Measurements from ENCODE around the gene GCK.

Gene GCK

DNA sequence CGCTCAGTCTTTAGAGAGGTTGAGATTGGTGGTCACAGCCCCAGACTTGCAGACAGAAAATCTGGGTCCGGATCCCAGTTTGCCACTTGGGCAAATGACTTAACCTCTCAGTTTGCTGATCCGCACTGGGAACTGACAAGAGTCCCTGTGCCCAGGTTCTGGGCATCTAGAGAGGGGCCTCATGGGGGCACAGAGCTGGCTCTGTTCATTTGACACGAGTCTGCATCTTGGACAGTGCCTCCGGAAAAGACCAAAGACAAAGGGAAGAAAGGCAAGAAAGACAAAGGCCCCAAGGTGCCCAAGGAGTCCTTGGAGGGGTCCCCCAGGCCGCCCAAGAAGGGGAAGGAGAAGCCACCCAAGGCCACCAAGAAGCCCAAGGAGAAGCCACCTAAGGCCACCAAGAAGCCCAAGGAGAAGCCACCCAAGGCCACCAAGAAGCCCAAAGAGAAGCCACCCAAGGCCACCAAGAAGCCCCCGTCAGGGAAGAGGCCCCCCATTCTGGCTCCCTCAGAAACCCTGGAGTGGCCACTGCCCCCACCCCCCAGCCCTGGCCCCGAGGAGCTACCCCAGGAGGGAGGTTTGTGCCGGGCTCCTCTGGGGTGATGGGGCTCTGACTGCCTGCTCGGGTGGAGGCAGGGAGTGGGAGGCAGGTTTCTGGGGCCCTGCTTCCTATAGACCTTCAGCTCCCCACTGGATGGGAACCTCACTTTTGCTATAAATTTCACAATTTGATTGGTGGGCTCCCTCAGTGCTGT lies 82.8 kb downstream of the GCK start:
- Histone ChIP-seq H3K4me2 (ENCODE audit: low read length) (no peak overlapping the region), H4K8ac (ENCODE audit: low read depth, low read length) (no peak overlapping the region), H3K9ac (ENCODE audit: low read length) (no peak overlapping the region), H3K23ac (ENCODE audit: low read length) (no peak overlapping the region), H2BK120ac (ENCODE audit: insufficient read depth, low read length, poor library complexity) (no peak overlapping the region), H3K18ac (ENCODE audit: low read length) (no peak overlapping the region), H2AK5ac (ENCODE audit: low read length) (no peak overlapping the region), H4K12ac (ENCODE audit: low read depth, low read length) (no peak overlapping the region), H2AFZ (ENCODE audit: insufficient read depth, low read length, poor library complexity) (no peak overlapping the region), H3K27me3 (ENCODE audit: insufficient read depth, low read length) (peaks cover 4% of the 10 kb centered on the region), H4K91ac (ENCODE audit: low read depth, low read length) (no peak overlapping the region), H3K36me3 (ENCODE audit: control insufficient read depth in 1 of 2, insufficient read depth in 2 of 2, low read length in 2 of 2) (peaks cover 42 to 43% of the 10 kb centered on the region in 2 experiments), H3K4ac (ENCODE audit: low read depth, low read length) (no peak overlapping the region), H3K27ac (ENCODE audit: low read depth, low read length) (no peak overlapping the region), H3K9me3 (ENCODE audit: insufficient read depth, low read depth, low read length) (peaks cover 1% of the 10 kb centered on the region), H3K79me2 (ENCODE audit: control insufficient read depth, insufficient read depth, low read length, poor library complexity) (no peaks in the 10 kb centered on the region), H2BK12ac (ENCODE audit: low read length) (no peak overlapping the region), H3K4me3 (ENCODE audit: low read depth, low read length) (no peak overlapping the region), H3K79me1 (ENCODE audit: low read length) (peaks cover 11% of the 10 kb centered on the region), H2BK5ac (ENCODE audit: low read depth, low read length, poor library complexity) (no peak overlapping the region), H3K14ac (ENCODE audit: low read length) (no peak overlapping the region), H3K4me1 (ENCODE audit: control insufficient read depth in 1 of 2, insufficient read depth in 2 of 2, low read length in 2 of 2) (peaks cover 9 to 10% of the 10 kb centered on the region in 2 experiments)
- no CpG with 5 or more reads among the region's 10 CpGs for WGBS (ENCODE audit: extremely low coverage, insufficient coverage, insufficient read length)
- no peak for DNase-seq

- peaks cover 4% of the 10 kb centered on the region for H3K27me3 ChIP-seq (ENCODE audit: insufficient read depth, low read length)
- H2BK12ac ChIP-seq (ENCODE audit: low read length), result no peak overlapping the region
- H4K8ac ChIP-seq (ENCODE audit: low read depth, low read length), result no peak overlapping the region
- H3K4me2 ChIP-seq (ENCODE audit: low read length), result no peak overlapping the region
- H3K36me3 ChIP-seq (ENCODE audit: control insufficient read depth in 1 of 2, insufficient read depth in 2 of 2, low read length in 2 of 2), result peaks cover 36 to 37% of the 10 kb centered on the region in 2 experiments
- H3K79me1 ChIP-seq (ENCODE audit: low read length), result peaks cover 11% of the 10 kb centered on the region
- no peak for DNase-seq
- H2AFZ ChIP-seq (ENCODE audit: insufficient read depth, low read length, poor library complexity), result no peak overlapping the region
- H3K9me3 ChIP-seq (ENCODE audit: insufficient read depth, low read depth, low read length), result peaks cover 1% of the 10 kb centered on the region
- no peak overlapping the region for H2BK120ac ChIP-seq (ENCODE audit: insufficient read depth, low read length, poor library complexity)
- no peak overlapping the region for H3K4ac ChIP-seq (ENCODE audit: low read depth, low read length)
- no peaks in the 10 kb centered on the region for H3K79me2 ChIP-seq (ENCODE audit: control insufficient read depth, insufficient read depth, low read length, poor library complexity)
- no peak overlapping the region for H3K14ac ChIP-seq (ENCODE audit: low read length)
- no peak overlapping the region for H3K23ac ChIP-seq (ENCODE audit: low read length)
- no CpG with 5 or more reads among the region's 2 CpGs for WGBS (ENCODE audit: extremely low coverage, insufficient coverage, insufficient read length)
- no peak overlapping the region for H2AK5ac ChIP-seq (ENCODE audit: low read length)
- H3K18ac ChIP-seq (ENCODE audit: low read length), result no peak overlapping the region
- H3K4me3 ChIP-seq (ENCODE audit: low read depth, low read length), result no peak overlapping the region
- no peak overlapping the region for H3K9ac ChIP-seq (ENCODE audit: low read length)
- no peak overlapping the region for H4K12ac ChIP-seq (ENCODE audit: low read depth, low read length)
- H2BK5ac ChIP-seq (ENCODE audit: low read depth, low read length, poor library complexity), result no peak overlapping the region
- no peak overlapping the region for H4K91ac ChIP-seq (ENCODE audit: low read depth, low read length)
- H3K4me1 ChIP-seq (ENCODE audit: control insufficient read depth in 1 of 2, insufficient read depth in 2 of 2, low read length in 2 of 2), result peaks cover 9 to 10% of the 10 kb centered on the region in 2 experiments
- H3K27ac ChIP-seq (ENCODE audit: low read depth, low read length), result no peak overlapping the region
These were observed 83.4 kb downstream of the GCK start for GRCh38 chr7:44105832-44106231.

- H3K4me1 ChIP-seq (ENCODE audit: control insufficient read depth in 1 of 2, insufficient read depth in 2 of 2, low read length in 2 of 2), result peaks cover 9 to 10% of the 10 kb centered on the region in 2 experiments
- H2AFZ ChIP-seq (ENCODE audit: insufficient read depth, low read length, poor library complexity), result peak overlapping the region; percentile 18
- H3K27me3 ChIP-seq (ENCODE audit: insufficient read depth, low read length), result peaks cover 4% of the 10 kb centered on the region
- peaks cover 11% of the 10 kb centered on the region for H3K79me1 ChIP-seq (ENCODE audit: low read length)
- peak overlapping the region; percentile 11 for H2BK12ac ChIP-seq (ENCODE audit: low read length)
- no peak overlapping the region for H3K23ac ChIP-seq (ENCODE audit: low read length)
- peak overlapping the region; percentile 15 for H4K91ac ChIP-seq (ENCODE audit: low read depth, low read length)
- peak overlapping the region; percentile 71 for H3K4me2 ChIP-seq (ENCODE audit: low read length)
- peak overlapping the region; percentile 18 for H3K18ac ChIP-seq (ENCODE audit: low read length)
- peak overlapping the region; percentile 41 for H4K8ac ChIP-seq (ENCODE audit: low read depth, low read length)
- H3K4ac ChIP-seq (ENCODE audit: low read depth, low read length), result peak overlapping the region; percentile 11
- H3K36me3 ChIP-seq (ENCODE audit: control insufficient read depth in 1 of 2, insufficient read depth in 2 of 2, low read length in 2 of 2), result peaks cover 29 to 30% of the 10 kb centered on the region in 2 experiments
- no peak overlapping the region for H3K27ac ChIP-seq (ENCODE audit: low read depth, low read length)
- H3K14ac ChIP-seq (ENCODE audit: low read length), result peak overlapping the region; percentile 70
- peaks cover 1% of the 10 kb centered on the region for H3K9me3 ChIP-seq (ENCODE audit: insufficient read depth, low read depth, low read length)
- H2AK5ac ChIP-seq (ENCODE audit: low read length), result peak overlapping the region; percentile 20
- peak overlapping the region; percentile 71 for H3K4me3 ChIP-seq (ENCODE audit: low read depth, low read length)
- peak overlapping the region; percentile 35 for H4K12ac ChIP-seq (ENCODE audit: low read depth, low read length)
- no CpG with 5 or more reads among the region's 28 CpGs for WGBS (ENCODE audit: extremely low coverage, insufficient coverage, insufficient read length)
- no peaks in the 10 kb centered on the region for H3K79me2 ChIP-seq (ENCODE audit: control insufficient read depth, insufficient read depth, low read length, poor library complexity)
- no peak for DNase-seq
- no peak overlapping the region for H2BK5ac ChIP-seq (ENCODE audit: low read depth, low read length, poor library complexity)
- H3K9ac ChIP-seq (ENCODE audit: low read length), result peak overlapping the region; percentile 45
- no peak overlapping the region for H2BK120ac ChIP-seq (ENCODE audit: insufficient read depth, low read length, poor library complexity)
These were observed 84.1 kb downstream of the GCK start for GRCh38 chr7:44104860-44105771.

All from trophoblast cell (in vitro differentiated cells and primary cell).